DLD1 (cell line): ENCODE results near the gene AHRR.

Experiments used
- in situ Hi-C: cut with HindIII; loops from 2 replicates; pipeline ENCODE4 v1.10.0; 2017; ENCODE audit warnings: low sequenced_read_pairs

The AHRR gene

DNA sequence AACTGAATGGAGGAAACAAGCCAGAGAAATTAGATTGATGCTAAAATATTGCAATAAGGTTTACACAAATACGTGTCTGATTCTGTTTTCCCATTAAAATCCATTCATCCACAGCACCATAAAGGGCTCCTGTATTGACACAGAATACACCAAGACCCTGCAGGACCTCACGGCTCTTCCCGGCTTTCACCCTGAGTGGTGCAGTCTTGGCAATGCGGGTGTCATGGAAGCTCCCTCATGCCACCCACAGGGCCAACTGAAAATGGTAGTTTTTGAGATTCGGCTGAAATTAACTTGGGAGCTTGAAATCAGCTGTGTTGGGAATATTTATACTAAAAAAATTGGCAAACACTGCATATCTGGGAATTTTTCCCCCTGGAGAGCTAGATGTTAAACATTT lies 104.2 kb downstream of the AHRR start:
- in situ Hi-C loops, result no loop called here

- in situ Hi-C loops, result no loop called here
Measured at GRCh38 chr5:426392-426976, 105.0 kb downstream of the AHRR start.

DNA sequence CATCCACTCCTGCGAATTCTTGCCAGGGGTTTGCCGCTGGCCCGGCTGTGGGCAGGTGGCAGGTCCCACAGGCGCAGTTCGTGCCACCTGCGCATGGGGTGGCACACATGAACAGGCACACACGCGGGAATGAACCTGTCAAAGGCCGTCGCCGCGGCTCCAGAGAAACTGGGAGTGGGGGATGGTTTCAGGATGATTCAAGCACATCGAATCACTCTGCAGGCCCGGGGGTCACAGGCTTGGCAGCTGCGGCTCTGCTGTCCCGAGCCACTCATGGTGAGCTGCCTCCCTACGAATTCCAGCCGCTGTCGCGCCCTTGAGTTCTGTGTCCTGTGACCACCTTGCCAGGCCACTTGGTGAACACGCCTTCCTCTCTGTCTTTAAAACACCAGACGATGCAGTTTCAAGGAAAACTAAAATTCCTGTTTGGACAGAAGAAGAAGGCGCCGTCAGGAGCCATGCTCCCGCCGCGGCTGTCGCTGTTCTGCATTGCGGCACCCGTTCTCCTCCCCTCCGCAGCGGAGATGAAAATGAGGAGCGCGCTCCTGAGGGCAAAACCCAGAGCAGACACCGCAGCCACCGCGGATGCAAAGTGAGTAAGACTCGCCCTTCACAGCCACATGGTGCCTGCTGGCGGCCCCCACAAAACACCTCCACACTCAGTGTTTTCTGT lies 106.0 kb downstream of the AHRR start:
- in situ Hi-C loops, result no loop called here

DNA sequence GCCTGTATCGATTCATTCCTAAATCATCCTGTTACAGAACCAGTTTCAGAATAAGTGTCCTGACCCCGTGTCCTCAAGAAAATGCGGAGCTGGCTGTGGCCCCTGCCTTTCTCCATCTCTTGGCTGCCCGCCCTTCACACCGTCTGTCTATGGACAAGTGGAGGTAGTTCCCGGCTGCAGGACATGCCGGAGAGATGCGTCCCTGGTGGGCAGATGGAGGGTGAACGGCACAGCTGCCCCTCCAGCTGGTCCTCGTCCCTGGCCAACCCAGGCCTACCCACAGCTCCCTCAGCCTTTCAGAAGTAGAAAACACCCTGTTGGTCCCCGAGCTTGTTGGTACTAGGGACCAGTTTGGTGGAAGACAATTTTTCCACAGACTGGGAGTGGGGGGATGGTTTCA lies 106.7 kb downstream of the AHRR start:
- in situ Hi-C loops, result no loop called here

GRCh38 chr5:428754-429452 lies 107.4 kb downstream of the AHRR start:
- in situ Hi-C loops, result no loop called here

DNA sequence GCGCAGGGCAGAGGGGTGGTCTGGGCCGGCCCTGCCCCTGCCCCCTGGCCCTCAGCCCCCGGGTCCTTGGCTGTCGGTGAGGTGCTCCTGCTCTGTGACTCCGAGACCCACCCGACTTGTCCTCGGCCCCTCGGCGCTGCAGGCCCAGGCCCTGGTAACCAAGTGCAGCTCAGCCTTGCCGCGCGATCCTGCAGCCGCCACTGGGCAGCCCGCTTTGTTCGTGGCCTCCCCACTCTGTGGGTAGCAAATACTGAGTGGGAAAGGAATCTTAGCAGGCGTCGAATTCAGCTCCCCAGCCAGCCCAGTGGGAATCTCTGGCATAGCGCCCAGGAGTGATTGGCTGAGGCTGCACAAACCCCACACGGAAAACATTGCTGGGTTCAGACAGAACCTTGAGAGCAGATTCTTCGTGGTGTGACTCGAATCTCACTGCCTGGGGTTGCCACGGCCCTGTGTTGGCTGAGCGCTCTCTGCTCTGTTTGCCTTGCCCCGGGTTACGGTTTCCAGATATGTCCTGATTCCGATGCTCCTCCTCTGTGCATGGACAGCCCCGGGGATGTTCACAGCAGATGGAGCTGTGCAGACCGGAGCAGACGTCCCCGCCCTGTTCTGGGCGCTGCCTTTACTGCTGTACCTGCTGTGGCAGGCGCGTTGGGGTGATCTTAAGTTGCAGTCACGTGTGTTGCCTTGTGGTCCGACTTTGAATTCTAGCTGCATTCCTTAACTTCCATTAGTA lies 108.1 kb downstream of the AHRR start:
- in situ Hi-C loops, result no loop called here

- in situ Hi-C loops, result no loop called here
Measured at GRCh38 chr5:430214-430925, 108.9 kb downstream of the AHRR start.

DNA sequence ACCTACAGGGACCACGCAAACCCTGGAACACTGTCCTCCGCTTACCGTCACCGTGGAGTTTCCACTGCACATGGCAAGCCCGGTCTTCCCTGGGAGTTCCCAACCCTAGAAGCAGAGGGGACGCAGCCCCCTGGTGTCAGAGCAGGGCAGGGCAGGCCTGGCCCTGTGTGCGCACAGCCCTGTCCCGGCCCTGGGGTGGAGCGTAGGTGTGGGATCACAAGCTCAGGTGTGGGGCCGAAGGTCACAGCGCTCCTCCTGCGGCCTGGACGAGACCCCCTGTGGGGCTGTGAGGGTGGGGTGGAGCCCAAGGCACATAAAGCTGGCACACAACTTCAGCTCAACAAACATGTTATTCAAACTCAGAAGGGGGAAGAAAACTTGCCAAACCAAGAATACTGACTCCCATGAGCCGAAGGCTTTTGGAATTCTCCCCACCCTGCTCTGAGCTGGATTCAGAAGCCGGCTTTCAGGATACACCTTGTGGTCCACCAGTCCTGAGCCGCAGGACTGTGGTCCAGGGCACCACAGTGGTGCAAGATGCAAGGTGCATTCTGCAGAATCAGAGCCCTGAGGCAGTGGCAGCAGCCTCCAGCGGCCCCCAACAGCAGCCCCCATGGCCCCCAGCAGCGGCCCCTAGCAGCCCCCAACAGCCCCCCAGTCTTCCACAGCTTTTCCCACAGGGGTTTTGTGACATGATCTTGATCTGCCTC lies 109.6 kb downstream of the AHRR start:
- in situ Hi-C loops, result no loop called here

GRCh38 chr5:431711-432050 lies 110.2 kb downstream of the AHRR start:
- in situ Hi-C loops, result no loop called here

DNA sequence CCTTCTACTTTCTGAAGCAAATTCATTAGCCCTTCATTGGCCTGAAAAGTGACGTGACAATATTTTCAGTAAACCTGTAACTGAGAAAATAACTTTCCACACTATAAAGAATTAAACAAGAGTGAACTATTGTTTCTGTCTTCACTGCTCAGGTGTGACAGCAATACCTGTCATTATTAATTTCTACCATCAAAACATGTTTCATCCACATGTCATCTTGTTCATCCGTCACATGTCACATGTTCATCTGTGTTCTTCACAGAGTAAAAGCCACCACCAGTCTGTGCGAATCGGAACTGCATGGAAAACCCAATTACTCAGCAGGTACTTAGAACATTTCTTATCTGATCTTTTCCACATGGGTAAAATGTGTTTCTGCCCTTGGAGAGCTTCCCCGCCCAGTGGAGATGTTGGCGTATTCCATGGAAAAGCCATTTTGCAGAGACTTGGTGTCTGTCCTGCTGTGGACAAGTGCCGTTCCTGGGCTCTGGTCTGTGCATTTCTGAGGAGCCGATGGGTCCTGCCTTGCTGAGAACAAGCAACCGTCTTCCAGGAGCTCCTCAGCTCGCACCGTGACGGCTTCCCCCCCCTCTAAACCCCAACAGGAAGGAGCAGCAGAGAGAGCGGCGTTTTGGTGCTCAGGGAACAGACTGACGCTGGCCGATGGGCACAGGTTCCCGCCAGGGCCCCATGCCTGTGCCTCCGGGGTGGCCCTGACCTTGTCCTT lies 110.8 kb downstream of the AHRR start:
- in situ Hi-C loops, result no loop called here

DNA sequence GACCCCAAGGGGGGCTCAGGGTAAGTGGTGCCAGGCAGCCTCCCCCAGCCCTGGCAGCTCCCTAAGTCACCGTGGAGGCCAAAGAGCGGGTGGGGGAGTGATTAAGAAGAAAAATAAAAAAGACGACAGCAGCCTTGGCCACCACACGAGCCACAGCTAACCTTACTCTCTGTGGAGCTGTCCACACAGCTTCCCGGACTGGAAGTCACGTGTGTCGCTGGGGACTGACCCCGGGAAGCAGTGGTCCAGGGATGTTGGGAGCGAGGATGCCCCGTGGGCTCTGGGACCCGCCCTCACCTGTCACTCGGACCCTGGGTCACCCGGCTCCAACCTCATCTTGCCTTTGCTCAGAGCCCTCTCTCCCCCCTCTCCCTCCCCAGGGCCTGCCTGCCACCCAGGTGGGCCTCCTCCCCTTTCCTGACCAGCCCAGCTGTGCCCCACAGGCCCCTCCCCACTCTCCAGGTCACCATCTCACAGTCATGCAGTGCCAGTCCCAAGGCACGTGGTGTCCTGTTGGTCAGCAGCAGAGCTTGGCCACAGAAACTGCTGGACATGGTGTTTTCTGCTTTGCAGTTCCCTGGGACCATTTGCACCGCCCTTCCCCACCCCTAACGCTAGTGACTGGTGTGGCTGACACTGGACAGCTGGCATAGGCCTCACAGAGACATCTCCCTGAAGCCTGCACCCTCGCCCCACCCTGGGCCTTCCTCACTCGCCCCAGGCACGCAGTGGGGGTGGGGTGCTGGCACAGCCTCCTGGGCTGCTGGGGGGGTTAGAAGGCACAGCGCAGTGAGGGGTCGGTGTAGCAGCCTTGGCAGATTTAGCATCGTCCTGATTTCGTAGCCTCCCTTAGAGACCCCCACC lies 111.6 kb downstream of the AHRR start:
- in situ Hi-C loops, result no loop called here

DNA sequence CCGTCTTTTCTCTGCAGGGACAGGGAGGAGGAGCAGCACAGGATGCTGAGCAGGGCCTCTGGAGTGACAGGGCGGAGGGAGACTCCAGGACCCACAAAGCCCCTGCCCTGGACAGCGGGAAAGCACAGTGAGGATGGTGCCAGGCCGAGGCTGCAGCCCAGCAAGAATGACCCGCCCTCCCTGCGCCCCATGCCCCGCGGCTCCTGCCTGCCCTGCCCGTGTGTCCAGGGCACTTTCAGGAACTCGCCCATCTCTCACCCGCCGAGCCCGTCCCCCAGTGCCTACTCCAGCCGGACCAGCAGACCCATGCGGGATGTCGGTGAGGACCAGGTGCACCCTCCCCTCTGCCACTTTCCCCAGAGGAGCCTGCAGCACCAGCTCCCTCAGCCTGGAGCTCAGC lies 112.3 kb downstream of the AHRR start:
- in situ Hi-C loops, result no loop called here

DNA sequence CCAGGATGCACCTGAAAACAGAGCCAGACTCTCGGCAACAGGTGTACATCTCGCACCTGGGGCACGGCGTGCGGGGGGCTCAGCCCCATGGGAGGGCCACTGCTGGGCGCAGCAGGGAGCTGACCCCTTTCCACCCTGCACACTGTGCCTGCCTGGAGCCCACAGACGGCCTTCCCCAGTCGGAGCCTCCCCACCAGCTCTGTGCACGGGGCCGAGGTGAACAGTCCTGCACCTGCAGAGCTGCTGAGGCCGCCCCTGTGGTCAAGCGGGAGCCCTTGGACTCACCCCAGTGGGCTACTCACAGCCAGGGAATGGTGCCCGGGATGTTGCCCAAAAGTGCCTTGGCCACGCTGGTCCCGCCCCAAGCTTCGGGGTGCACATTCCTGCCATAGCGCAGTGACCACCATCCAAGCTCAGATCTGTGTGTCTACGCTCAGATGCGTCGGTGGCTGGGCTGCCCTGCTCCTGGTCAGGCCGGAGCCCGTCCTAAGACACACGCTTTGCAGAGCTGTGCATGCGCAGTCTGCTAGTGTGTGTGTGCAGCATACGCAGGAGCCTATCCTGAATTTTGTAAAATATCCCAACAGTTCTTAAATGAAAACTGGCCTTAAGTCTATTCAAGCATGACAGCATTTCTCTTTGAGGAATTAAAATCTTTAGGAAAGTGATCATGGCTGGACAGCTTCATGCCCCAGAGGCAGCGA lies 113.1 kb downstream of the AHRR start:
- in situ Hi-C loops, result no loop called here

GRCh38 chr5:435156-435790 lies 113.8 kb downstream of the AHRR start:
- in situ Hi-C loops, result no loop called here

GRCh38 chr5:435961-436640 lies 114.6 kb downstream of the AHRR start:
- in situ Hi-C loops, result no loop called here

GRCh38 chr5:436641-436975 lies 115.1 kb downstream of the AHRR start:
- in situ Hi-C loops, result no loop called here

DNA sequence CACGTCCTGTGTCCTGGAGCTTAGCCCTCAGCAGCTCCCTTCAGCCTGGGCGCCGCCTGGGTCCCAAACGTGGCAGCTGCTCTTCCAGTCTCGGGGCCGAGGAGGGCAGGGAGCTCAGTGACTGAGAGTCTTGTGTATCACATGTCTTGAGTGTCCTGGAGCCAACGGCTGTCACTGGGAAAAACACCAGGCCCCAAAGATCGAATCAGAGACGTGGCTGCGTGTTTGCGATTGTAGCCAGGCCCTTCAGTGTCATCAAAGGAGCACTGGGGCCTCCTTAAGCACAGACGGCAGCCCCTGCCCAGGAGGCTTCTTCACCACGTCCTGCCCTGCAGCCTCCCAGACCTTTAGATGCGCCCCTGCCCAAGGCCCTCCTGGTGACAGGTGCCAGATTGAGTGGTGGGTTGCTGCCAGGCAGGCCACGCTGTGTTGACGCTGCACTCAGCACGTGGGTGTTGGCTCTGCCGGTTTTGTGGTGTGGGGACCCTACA lies 115.8 kb downstream of the AHRR start:
- in situ Hi-C loops, result no loop called here
